GM11168 (cell line): ENCODE results near the gene MINDY4B.
"Not testable (repeated sequence)": the region's sequence is repeated elsewhere in the genome, so short reads cannot be mapped to it uniquely, and the experiment has no call there.

Experiments used
- in situ Hi-C: fragments of 300-500 bp; cut with MboI; formaldehyde crosslinking; loops from one replicate; pipeline ENCODE4 v1.12.0; 2022; ENCODE audit warnings: low sequenced_read_pairs; ENCODE audit not compliant: unreplicated experiment

Gene MINDY4B

DNA sequence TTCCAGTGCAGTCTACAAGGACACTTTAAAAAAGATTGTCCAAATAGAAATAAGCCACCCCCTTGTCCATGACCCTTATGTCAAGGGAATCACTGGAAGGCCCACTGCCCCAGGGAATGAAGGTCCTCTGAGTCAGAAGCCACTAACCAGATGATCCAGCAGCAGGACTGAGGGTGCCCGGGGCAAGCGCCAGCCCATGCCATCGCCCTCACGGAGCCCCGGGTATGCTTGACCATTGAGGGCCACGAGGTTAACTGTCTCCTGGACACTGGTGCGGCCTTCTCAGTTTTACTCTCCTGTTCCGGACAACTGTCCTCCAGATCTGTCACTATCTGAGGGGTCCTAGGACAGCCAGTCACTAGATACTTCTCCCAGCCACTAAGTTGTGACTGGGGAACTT lies 47.3 kb downstream of the MINDY4B start:
- in situ Hi-C loops = not testable (repeated sequence)

DNA sequence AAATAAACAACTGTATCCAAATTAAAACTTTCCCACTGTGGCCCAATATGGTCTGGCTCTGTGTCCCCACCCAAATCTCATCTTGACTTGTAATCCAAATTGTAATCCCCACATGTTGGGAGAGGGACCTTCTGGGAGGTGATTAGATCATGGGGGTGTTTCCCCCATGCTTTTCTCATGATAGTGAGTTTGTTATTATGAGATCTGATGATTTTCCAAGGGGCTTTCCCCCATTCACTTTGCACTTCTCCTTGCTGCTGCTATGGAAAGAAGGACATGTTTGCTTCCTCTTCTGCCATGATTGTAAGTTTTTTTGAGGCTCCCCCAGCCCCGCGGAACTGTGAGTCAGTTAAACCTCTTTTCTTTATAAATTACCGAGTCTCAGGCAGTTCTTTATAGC lies 55.0 kb downstream of the MINDY4B start:
- in situ Hi-C loops = no loop called here

DNA sequence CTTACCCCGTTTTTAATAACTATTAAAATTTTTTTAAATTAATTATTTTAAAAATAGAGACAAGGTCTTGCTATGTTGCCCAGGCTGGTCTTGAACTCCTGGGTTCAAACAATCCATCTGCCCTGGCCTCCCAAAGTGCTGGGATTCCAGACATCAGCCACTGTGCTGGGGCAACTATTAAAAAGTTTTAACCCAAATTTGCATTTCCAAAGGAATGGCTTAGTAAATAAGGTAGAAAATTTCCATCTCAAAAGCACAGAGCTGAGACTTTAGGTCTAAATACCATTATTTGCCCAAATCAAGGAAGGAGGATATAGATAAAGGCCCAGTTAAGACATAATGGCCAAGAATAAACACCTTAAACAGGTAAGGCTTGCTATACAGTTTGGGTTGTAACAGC lies 56.4 kb downstream of the MINDY4B start:
- in situ Hi-C loops = loop anchor here (10.0 kb wide), 1 partner anchor 134 kb away; no protein-coding TSS in a partner anchor

DNA sequence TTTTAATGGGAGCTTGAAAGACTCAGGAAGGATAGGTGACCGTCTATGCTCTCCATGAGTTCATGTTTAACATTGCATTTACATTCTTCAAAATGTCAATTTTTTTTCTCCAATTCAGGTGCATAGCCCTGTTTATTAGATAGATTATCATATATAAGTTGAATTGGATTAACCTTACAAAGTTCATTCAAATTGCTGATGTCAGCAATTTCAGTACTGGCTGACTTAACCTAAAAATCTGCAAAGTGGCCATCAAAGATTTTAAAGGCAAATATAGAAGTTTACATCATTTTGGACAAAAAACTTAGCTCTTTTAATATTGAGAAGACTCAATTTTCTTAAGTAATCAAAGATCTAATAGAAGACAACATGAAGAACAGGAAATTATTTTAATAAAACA lies 57.8 kb downstream of the MINDY4B start:
- in situ Hi-C loops = loop anchor here (10.0 kb wide), 1 partner anchor 133 kb away; no protein-coding TSS in a partner anchor

DNA sequence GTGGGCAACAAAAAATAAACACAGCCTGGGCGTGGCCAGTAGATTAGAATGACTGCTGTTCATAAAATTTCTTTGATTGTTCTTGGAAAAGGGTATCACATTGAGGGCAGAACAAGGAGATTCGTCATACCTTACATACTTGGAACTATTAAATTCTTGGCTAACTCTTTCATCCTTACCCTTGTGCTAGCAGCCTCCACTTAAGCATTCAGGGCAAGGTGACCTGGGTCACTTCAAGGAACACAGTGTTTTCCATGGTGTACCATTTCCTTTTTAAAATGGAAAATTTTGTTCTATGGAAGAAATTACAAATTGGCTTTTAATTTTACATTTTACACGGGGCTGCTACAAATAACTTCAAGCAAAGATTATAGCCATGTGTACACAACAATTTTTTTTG lies 60.8 kb downstream of the MINDY4B start:
- in situ Hi-C loops = loop anchor here (10.0 kb wide), 1 partner anchor 130 kb away; no protein-coding TSS in a partner anchor

DNA sequence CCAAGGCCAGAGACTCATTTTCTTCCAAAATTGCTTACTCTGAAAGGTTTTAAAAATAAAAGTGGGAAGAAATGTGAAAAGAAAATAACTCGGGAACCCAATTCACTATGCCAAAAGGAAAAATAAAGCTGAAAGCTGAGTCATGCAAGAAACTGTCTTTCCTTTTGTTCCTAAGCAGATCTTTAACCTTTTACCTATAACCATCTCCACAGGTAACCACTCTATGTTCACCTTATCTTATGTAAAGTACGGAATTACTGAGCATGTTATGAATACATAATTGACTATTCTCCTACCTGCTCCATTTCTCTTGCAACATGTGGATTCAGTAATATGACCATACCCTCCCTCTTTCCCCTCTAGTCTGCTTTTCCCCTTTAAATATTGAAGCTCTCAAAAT lies 62.0 kb downstream of the MINDY4B start:
- in situ Hi-C loops = loop anchor here (10.0 kb wide), 1 partner anchor 128 kb away; no protein-coding TSS in a partner anchor

DNA sequence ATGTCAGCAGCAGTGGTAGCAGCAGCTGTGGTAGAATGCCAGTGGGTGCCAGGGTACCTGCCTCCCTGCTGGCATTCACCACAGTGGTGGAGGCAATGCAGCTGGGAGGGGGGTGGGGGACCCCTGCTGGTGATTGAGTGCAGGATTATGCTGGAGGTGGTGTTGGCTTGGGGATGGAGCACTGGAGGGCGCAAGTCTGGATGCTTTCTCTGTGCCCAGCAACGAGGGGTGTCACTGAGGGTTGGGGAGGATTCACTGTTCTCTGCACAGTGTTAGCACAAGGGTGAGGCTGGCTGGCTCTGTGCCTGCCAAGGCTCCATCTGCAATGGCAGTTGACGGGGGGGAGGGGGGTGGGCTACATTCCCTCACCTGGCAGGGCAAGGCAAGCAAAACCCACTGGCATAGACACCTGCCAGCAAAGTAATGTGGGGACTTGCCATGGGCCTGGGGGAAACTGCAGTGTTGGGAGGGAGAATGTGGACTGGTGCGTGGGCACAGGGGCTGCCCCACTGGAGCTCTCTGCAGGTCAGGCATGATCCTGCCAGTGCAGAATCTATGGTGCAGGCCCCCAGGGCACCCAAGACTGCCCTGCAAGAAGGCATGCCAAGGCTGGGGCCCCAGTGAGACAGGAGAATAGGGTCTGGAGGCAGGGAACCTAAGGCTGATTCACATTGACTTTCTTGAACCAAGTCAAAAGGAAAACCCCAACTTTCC lies 64.3 kb downstream of the MINDY4B start:
- in situ Hi-C loops = loop anchor here (10.0 kb wide), 1 partner anchor 126 kb away; no protein-coding TSS in a partner anchor

DNA sequence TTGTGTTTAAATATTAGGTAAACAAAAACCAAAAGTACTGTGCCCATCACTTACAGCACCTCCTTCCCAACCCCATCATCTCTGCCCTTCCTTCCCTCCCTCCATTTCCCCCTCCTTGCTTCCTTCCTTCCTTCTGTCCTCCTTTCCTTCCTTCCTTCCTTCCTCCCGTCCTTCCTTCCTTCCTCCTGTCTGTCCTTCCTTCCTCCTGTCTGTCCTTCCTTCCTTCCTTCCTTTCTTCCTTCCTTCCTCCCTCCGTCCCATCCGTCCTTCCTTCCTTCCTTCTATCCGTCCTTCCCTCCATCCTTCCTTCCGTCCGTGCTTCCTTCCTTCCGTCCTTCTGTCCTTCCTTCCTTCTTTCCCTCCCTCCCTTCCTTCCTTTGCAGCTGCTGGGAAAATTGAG lies 74.5 kb downstream of the MINDY4B start:
- in situ Hi-C loops = no loop called here

DNA sequence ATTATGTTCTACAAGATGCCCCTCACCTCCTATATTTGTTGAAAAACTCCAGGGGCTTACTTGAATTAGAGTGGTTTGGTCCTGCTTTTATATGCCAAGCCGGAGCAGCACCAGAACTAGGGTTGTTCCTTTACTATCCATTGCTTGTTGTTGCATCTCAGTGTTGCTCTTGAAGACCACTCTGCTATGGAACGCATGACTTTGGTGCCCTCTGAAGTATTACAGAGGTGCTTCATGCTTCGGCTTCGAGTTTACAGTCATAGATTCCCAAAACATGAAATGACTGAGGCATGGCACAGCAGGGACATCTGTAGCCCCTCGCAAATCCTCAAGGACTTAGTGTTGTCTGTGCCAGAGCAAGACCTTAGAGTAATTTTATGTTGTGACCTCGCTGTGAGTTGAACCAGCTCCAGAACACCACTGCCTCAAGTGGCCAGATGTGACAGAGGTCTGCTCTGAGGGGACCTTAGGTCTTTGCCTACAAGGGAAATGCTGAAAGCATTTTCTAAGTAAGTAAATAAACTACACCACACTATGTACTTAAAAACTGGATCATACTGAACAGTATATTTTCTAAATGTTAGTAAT lies 75.1 kb downstream of the MINDY4B start:
- in situ Hi-C loops = no loop called here

DNA sequence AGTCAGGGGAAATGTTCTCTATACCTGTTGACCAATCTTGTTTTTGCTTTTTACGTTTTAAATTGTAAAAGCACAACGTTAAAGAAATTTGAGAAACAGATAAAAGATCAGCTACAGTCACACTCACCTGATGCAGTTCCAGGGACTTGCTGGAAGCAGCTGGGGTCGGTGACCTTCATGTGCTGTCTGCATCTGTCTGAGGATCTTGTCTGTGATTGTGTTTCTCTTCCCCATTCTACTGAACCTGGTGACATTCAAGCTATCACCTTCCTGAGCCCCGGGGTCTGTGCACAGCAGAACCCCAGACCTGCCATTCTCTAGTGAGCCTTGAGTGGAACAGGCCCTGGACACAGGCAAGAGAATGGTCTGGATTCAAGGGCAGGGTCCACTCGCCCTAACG lies 75.8 kb downstream of the MINDY4B start:
- in situ Hi-C loops = no loop called here

DNA sequence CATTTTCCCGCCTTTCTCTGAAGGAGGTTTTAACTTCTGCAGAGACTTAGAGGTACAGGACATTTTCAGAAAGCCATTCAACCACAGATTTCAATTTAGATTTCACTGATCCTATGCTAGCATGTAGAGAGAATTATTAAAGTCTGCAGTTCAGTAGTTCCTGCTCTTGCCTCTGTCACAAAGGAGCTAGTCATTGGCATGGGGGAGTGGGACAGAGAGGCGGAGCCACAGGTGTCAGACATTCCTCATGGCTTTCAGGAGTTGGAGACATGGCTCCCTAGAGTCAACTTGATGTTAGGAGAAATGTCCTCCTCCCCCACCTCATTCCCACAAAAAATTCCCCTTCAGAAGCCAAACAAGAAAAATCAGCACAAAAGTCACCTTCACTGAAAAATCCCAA lies 76.2 kb downstream of the MINDY4B start:
- in situ Hi-C loops = no loop called here

DNA sequence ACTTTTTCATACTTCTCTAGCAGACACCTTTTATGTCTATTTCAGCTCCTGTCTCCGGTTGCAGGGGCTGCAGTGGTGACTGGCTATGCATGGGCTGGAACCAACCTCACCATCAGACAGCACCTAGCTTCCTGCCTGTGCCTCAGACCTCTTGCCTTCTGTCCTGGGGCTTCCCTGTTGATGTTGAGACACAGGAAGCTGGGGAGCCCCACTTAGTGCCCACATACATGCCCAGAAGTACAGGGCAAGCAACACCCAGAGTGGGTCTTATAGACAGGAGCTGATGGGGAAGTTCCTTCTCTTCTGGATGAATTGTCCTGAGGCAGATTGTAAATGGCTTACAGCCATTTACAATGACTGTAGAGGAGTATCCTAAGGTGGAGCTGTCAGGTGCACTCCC lies 77.0 kb downstream of the MINDY4B start:
- in situ Hi-C loops = no loop called here

DNA sequence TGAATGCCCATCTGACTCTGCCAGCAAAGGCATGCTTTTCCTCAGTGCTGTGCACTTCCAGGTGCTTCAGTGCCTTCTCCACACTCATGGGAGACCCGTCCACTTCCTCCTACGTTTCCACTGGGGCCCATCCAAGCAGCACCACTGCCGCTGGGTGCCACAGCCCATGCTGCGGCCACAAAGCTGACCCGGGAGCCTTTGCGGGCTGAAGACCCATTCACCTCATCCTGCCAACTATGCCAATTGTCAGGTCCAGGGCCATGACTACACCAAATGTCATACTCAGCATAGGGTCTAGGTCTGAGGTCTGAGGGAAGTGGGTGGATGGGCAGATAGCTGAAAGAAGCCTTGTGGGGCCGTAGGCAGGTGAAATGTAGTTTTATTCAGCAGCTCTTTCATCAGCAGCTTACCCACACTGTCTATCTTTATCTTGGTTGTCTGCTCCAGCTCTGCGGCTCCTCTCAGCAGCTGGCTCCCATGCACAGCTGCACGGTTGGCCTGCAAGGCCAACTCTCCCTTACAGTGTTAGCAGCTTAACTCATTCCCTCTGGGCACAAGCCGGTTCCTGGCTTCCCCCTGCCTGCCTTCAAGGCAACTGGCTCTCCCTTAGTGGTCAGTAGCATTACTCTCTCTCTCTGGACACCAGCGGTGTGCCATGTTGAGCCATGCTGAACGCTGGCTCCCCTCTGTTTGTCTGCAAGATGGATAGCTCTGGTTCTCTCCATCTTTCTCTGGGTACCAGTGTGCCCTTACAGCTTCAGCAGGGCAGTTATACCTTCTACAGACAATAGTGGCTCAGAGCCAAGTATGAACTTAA lies 78.6 kb downstream of the MINDY4B start:
- in situ Hi-C loops = no loop called here

DNA sequence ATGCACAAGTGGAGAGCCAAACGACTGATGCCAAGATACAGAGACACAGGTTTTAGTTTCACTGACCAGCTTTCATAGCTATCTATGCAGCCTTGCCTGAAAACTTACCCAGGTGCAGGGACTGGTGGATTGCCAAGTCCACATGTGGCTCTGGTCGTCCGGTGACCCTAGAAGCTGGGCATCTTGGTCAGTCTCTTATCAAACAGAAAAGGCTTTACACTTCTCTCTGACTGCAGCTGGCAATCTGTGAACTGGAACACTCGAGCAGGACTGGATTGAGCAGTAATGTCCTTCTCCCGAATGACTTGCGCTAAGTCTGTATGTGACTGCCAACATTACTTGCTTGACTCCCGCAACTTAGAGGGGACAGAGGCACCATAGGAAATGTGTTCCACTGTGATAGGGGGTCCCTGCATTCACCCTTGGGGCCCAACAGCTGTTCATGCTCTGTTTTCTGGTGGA lies 79.3 kb downstream of the MINDY4B start:
- in situ Hi-C loops = no loop called here

DNA sequence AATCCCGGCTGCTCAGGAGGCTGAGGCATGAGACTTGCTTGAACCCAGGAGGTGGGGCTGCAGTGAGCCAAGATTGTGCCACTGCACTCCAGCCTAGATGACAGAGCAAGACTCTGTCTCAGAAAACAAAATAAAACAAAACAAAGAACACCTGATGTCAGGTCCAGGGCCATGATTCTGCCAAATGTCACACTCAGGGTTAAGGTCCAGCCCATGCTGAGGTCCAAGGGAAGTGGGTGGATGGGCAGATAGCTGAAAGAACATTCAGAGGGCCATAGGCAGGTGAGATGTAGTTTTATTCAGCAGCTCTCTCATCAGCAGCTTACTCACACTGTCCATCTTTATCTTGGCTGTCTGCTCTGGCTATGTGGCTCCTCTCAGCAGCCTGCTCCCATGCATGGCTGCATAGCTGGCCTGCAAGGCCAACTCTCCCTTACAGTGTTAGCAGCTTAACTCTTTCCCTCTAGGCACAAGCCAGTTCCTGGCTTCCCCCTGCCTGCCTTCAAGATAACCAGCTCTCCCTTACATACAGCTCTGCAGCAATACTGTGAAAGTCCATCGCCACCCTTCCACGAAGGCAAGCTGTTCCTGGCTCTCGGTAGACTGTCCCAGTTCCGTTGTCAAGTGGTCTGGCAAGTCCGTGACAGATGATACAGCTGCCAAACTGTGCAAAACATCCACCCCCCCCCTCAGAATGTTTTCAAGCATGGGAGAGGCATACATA lies 79.9 kb downstream of the MINDY4B start:
- in situ Hi-C loops = no loop called here

DNA sequence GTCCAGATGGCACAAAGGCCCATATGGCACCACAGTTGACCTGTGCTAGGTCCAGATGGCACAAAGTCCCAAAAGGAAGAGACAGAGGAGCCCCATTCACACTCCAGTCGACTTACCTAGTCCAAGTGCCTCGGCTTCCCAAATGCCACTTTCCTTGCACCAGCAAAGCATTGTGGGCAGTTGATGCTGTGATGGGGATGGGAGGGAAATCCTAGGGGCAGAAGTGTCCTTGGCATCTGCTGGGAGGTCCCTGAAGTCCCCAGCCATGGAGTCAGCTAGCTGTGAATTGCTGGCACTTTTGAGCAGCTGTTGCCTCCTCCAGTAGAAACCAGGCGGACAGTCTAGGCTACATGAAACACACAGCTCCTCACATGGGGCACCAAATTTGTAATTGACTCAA lies 82.0 kb downstream of the MINDY4B start:
- in situ Hi-C loops = no loop called here

DNA sequence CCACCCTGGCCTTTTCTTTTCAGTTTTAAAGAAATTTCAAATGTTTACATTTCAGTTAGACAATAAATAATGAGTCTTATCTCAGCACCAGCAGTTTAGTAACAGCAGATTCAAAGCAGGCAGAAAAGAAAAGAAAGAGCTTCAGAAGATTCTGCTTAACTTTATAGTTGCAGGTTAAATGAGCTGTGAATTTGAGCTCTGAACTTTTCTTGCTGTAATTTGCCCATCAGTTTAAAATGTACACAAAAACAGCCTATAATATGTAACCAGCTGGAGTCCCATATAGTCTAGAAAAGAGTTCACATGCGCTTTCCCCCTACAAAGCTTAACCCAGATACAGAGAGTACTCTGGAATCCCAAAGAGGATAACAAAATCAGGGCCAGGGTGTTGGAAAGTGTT lies 82.6 kb downstream of the MINDY4B start:
- in situ Hi-C loops = no loop called here
